ENCODE data around the gene TUBD1. TPM values are rescaled to one million over a fixed set of nuclear protein-coding genes. Genes with fewer than 3 reads are reported as not detected.

The TUBD1 gene
- total RNA-seq, 1 donor from 2014 or later: 16.7 TPM

DNA sequence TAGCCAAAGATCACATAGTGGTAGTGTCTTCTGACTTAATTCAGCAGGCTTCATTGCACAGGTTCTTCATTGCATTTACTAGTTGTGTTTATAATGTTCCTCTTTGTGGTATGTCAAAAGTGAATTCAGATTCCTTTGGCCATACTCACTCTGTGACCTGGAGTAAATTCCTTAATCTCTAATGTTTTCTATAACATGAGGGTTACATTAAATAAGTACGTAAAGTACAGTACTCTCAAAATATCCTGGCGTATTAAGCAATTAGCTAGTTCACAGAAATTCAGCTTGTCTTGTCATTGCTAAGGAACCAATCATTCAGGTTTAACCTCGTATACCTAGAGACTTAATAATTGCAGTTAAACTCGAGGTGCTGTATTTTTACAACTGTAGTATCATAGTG is 4.3 kb upstream of the TUBD1 start:
- no peak for DNase-seq (ENCODE audit: extremely low spot score, unreplicated experiment)
- no peaks in the 10 kb centered on the region for H3K36me3 Mint-ChIP-seq
- no peaks in the 10 kb centered on the region for H3K9me3 Mint-ChIP-seq
- TF ChIP-seq, protein P1, sequence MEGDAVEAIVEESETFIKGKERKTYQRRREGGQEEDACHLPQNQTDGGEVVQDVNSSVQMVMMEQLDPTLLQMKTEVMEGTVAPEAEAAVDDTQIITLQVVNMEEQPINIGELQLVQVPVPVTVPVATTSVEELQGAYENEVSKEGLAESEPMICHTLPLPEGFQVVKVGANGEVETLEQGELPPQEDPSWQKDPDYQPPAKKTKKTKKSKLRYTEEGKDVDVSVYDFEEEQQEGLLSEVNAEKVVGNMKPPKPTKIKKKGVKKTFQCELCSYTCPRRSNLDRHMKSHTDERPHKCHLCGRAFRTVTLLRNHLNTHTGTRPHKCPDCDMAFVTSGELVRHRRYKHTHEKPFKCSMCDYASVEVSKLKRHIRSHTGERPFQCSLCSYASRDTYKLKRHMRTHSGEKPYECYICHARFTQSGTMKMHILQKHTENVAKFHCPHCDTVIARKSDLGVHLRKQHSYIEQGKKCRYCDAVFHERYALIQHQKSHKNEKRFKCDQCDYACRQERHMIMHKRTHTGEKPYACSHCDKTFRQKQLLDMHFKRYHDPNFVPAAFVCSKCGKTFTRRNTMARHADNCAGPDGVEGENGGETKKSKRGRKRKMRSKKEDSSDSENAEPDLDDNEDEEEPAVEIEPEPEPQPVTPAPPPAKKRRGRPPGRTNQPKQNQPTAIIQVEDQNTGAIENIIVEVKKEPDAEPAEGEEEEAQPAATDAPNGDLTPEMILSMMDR (conservative IDR thresholded peaks at IDR 0.05): no peak
- H3K4me3 Mint-ChIP-seq: no peak overlapping the region
- no peak overlapping the region for H3K27ac Mint-ChIP-seq
- H3K27me3 Mint-ChIP-seq: no peaks in the 10 kb centered on the region
- H3K4me1 Mint-ChIP-seq (ENCODE audit: unreplicated experiment): peaks cover 6% of the 10 kb centered on the region

DNA sequence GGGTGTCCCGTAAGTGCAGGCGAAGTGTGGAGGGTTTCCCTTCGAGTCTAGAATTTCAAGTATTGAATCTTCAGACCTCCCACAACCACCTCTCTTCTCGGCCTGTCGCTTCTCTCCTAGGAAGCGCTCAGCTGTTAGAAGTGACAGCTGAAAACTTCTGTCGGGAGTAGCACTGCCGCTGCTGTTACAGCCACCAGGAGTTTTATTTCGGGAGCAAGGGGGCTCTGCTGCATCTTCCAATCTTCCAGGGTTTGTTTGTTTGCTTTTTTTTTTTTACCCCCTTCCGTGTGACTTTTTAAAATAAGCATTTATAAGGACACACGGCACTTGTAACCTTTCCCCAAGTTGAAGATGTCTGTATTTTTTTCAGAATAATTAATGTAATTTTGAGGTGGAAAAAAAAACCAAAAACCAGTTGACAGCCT is 945 bp upstream of the TUBD1 start:
- Mint-ChIP-seq H3K9me3 (no peaks in the 10 kb centered on the region), H3K4me3 (peak overlapping the region; percentile 99), H3K36me3 (no peaks in the 10 kb centered on the region), H3K27ac (peak overlapping the region; percentile 95), H3K4me1 (ENCODE audit: unreplicated experiment) (peaks cover 6% of the 10 kb centered on the region), H3K27me3 (no peaks in the 10 kb centered on the region)
- TF ChIP-seq, protein P1 (conservative IDR thresholded peaks at IDR 0.05): peak; percentile 45
- no peak for DNase-seq (ENCODE audit: extremely low spot score, unreplicated experiment)

DNA sequence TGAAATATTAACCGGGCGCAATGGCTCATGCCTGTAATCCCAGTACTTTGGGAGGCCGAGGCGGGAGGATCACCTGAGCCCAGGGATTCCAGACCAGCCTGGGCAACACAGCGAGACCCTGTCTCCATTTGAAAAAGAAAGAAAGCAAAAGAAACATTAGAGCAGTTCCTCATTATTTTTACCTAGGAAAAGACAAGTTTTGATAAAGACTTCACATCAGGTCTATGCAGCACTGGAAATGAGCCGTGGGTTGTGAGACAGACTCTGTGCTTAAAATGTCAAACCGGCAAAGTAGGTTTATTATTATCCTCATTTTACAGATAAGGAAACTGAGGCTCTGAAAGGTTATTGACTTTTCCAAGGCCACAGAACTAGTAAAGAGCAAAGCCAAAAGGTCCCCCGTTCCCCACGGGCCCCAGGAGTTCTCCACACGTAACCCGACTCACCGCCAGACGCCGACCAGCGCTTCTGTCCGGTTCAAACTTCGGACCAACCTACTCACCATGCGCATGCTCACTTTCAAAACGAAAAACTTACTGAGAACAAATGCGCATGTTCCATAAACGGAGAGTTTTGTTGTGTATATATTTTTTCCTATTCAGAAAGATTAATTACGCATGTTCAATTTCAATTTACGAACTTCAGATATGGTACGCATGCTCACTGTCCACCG is 356 bp downstream of the TUBD1 start:
- TF ChIP-seq, protein P1 (conservative IDR thresholded peaks at IDR 0.05): peak; percentile 39
- Mint-ChIP-seq H3K9me3 (no peaks in the 10 kb centered on the region), H3K4me1 (ENCODE audit: unreplicated experiment) (peaks cover 11% of the 10 kb centered on the region), H3K36me3 (peaks cover 5% of the 10 kb centered on the region), H3K4me3 (peak overlapping the region; percentile 99), H3K27me3 (no peaks in the 10 kb centered on the region), H3K27ac (peak overlapping the region; percentile 95)
- DNase-seq (ENCODE audit: extremely low spot score, unreplicated experiment): no peak

DNA sequence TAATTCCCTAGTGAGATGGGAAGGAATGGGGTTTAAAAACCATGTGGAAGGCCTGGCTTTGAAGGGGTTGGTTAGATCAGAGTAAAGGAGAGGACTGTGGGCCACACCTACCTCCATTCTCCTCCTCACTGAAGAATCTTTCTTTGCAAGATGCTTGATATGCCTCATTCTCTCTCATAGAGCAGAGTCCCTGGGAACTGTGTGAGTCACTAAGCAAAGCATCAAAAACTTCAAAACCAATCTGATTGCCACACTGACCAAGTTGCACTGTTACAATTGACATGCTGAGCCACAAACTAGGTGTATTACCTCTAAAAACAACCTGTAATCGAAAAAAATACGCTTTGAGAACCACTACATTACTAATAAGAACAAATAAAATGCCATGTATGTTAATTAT is 2.0 kb downstream of the TUBD1 start:
- DNase-seq (ENCODE audit: extremely low spot score, unreplicated experiment): no peak
- Mint-ChIP-seq H3K4me3 (peak overlapping the region; percentile 11), H3K27ac (peak overlapping the region; percentile 3), H3K4me1 (ENCODE audit: unreplicated experiment) (peaks cover 11% of the 10 kb centered on the region), H3K36me3 (peaks cover 8% of the 10 kb centered on the region), H3K9me3 (no peaks in the 10 kb centered on the region), H3K27me3 (no peaks in the 10 kb centered on the region)
- TF ChIP-seq, protein P1 (conservative IDR thresholded peaks at IDR 0.05): no peak

DNA sequence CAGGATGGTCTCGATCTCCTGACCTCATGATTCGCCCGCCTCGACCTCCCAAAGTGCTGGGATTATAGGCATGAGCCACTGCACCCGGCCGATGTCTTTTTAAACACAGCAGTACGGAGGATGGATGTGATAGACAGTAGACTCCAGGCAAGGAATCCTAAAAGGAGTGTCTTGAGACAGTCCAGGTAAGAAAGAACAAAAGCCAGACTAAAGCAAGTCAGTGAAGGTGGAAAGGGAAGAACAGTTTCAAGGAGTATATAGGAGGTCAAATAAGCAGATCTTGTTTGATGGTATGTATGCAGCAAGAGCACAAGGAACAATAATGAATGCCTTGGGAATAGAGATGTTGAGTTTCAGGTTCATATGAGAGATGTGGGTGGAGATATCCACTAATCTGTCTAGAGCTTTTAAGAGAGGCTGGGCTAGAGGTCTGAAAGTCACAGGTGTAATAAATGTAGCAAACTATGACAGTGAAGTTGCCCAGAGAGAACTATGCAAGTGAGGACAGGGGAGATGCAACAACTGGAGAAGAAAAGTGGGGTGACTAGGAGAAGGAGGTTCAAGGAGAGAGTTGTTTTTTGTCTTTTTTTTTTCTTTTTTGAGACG is 4.5 kb downstream of the TUBD1 start:
- Mint-ChIP-seq H3K4me3 (peak overlapping the region; percentile 50), H3K9me3 (no peaks in the 10 kb centered on the region), H3K27ac (peak overlapping the region; percentile 25), H3K27me3 (no peaks in the 10 kb centered on the region), H3K36me3 (peaks cover 11% of the 10 kb centered on the region), H3K4me1 (ENCODE audit: unreplicated experiment) (peaks cover 6% of the 10 kb centered on the region)
- TF ChIP-seq, protein P1 (conservative IDR thresholded peaks at IDR 0.05): no peak
- no peak for DNase-seq (ENCODE audit: extremely low spot score, unreplicated experiment)
